WERI-Rb-1 (cell line): ENCODE data around the gene TARBP2.

Experiments used
- DNase-seq: peaks from one replicate; pipeline ENCODE4 v3.0.0-alpha.2; 2020
- H3K27ac ChIP-seq: fragments of 250-450 bp; sonication (Bioruptor Pico); 2 replicates; pipeline ENCODE4 v1.5.1; 2020; ENCODE audit warnings: mild to moderate bottlenecking, moderate library complexity
- H3K27me3 ChIP-seq: fragments of 250-450 bp; sonication (Bioruptor Pico); 2 replicates; pipeline ENCODE4 v1.5.1; 2021; ENCODE audit warnings: mild to moderate bottlenecking, low read depth, moderate library complexity; ENCODE audit not compliant: insufficient read depth, severe bottlenecking
- H3K36me3 ChIP-seq: fragments of 250-450 bp; sonication (Bioruptor Pico); 2 replicates; pipeline ENCODE4 v1.5.1; 2020; ENCODE audit warnings: mild to moderate bottlenecking, moderate library complexity
- H3K4me3 ChIP-seq: 2 replicates; pipeline ENCODE4 v1.5.1; 2011; ENCODE audit warnings: low read depth, mild to moderate bottlenecking, control low read depth, low read length
- H3K9me3 ChIP-seq: fragments of 250-450 bp; sonication (Bioruptor Pico); 2 replicates; pipeline ENCODE4 v1.5.1; 2021; ENCODE audit warnings: mild to moderate bottlenecking, moderate library complexity; ENCODE audit not compliant: severe bottlenecking
- CTCF ChIP-seq: IDR thresholded peaks from 2 replicates; pipeline ENCODE4 v1.5.1; 2011; ENCODE audit warnings: low read depth, mild to moderate bottlenecking, control low read depth, inconsistent platforms, low read length

Gene TARBP2

GRCh38 chr12:53496752-53497032 lies 4.4 kb upstream of the TARBP2 start:
- DNase-seq, result no peak
- H3K9me3 ChIP-seq, result no peaks in the 10 kb centered on the region
- H3K36me3 ChIP-seq, result no peaks in the 10 kb centered on the region
- no peak overlapping the region for H3K27ac ChIP-seq
- no peaks in the 10 kb centered on the region for H3K27me3 ChIP-seq
- TF ChIP-seq CTCF, result no peak
- H3K4me3 ChIP-seq, result no peak overlapping the region

- no peaks in the 10 kb centered on the region for H3K27me3 ChIP-seq
- H3K27ac ChIP-seq, result no peak overlapping the region
- no peaks in the 10 kb centered on the region for H3K36me3 ChIP-seq
- TF ChIP-seq CTCF, result no peak
- H3K9me3 ChIP-seq, result no peaks in the 10 kb centered on the region
- no peak for DNase-seq
- no peak overlapping the region for H3K4me3 ChIP-seq
Observed at GRCh38 chr12:53497461-53497860, 3.6 kb upstream of the TARBP2 start.

GRCh38 chr12:53498235-53498630 lies 2.9 kb upstream of the TARBP2 start:
- Histone ChIP-seq H3K27ac (no peak overlapping the region), H3K27me3 (no peaks in the 10 kb centered on the region), H3K36me3 (peaks cover 7% of the 10 kb centered on the region), H3K9me3 (no peaks in the 10 kb centered on the region), H3K4me3 (no peak overlapping the region)
- no peak for TF ChIP-seq CTCF
- no peak for DNase-seq

- Histone ChIP-seq H3K27me3 (no peaks in the 10 kb centered on the region), H3K27ac (peak within 1 kb of the TSS; percentile 98), H3K36me3 (peaks cover 20% of the 10 kb centered on the region), H3K4me3 (peak within 1 kb of the TSS; percentile 80), H3K9me3 (no peaks in the 10 kb centered on the region)
- peak; percentile 66 for DNase-seq
- peak; percentile 19; the same call in 1 of the 2 replicates for TF ChIP-seq CTCF
Observed at GRCh38 chr12:53499266-53500141, 1.6 kb upstream of the TARBP2 start, which contains the start of gene MAP3K12. TSS of gene MAP3K12 (minus strand) at chr12:53499458. CDS start at chr12:53487391, 12,067 bp downstream.

- no peak for DNase-seq
- no peak for TF ChIP-seq CTCF
- peak overlapping the region; percentile 98 for H3K27ac ChIP-seq
- peaks cover 27% of the 10 kb centered on the region for H3K36me3 ChIP-seq
- H3K27me3 ChIP-seq, result no peaks in the 10 kb centered on the region
- peak overlapping the region; percentile 80 for H3K4me3 ChIP-seq
- no peaks in the 10 kb centered on the region for H3K9me3 ChIP-seq
Observed at GRCh38 chr12:53500142-53500775, 824 bp upstream of the TARBP2 start.
